Measurements from ENCODE around the gene KRT74. TPM values are rescaled to one million over a fixed set of nuclear protein-coding genes. Genes with fewer than 3 reads are reported as not detected.

KRT74 gene
- total and polyA plus RNA-seq, 9 of the 15 experiments (the other 6 are each of a cell fraction or from before 2014, with no cell fraction given): not detected

DNA sequence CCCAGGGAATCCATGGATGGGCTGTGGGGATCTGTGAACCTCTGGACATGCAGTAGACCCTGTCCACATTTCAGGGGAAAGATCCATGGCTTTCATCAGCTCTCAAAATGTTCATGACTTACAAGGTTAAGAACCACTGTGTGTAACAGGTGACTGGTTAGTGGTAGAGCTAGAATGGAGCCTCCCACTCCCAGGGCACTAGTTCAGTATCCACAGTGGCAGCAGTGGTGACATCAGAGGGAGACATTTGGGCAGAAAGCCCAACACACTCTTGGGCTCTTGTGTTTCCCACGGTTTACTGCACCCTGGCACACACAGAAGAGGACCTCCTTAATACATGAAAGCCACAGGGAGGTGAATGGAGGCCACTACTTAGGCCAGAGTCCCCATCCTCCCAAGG, 9.1 kb downstream of the KRT74 start:
- H3K4me2 ChIP-seq (ENCODE audit: insufficient read depth, low read length): no peak overlapping the region
- TF ChIP-seq, protein P1, sequence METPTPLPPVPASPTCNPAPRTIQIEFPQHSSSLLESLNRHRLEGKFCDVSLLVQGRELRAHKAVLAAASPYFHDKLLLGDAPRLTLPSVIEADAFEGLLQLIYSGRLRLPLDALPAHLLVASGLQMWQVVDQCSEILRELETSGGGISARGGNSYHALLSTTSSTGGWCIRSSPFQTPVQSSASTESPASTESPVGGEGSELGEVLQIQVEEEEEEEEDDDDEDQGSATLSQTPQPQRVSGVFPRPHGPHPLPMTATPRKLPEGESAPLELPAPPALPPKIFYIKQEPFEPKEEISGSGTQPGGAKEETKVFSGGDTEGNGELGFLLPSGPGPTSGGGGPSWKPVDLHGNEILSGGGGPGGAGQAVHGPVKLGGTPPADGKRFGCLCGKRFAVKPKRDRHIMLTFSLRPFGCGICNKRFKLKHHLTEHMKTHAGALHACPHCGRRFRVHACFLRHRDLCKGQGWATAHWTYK (CRISPR knock-in tag; IDR thresholded peaks at IDR 0.05): no peak
- TF ChIP-seq, protein P2, sequence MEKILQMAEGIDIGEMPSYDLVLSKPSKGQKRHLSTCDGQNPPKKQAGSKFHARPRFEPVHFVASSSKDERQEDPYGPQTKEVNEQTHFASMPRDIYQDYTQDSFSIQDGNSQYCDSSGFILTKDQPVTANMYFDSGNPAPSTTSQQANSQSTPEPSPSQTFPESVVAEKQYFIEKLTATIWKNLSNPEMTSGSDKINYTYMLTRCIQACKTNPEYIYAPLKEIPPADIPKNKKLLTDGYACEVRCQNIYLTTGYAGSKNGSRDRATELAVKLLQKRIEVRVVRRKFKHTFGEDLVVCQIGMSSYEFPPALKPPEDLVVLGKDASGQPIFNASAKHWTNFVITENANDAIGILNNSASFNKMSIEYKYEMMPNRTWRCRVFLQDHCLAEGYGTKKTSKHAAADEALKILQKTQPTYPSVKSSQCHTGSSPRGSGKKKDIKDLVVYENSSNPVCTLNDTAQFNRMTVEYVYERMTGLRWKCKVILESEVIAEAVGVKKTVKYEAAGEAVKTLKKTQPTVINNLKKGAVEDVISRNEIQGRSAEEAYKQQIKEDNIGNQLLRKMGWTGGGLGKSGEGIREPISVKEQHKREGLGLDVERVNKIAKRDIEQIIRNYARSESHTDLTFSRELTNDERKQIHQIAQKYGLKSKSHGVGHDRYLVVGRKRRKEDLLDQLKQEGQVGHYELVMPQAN (IDR thresholded peaks at IDR 0.05; ENCODE audit: borderline replicate concordance): no peak
- CTCF ChIA-PET (ENCODE audit: low intra/inter-chr PET ratio): no interaction called here
- H3K4me3 ChIP-seq: no peak overlapping the region
- H3K36me3 ChIP-seq (ENCODE audit: control insufficient read depth, insufficient read depth, low read length): no peaks in the 10 kb centered on the region
- intact Hi-C loops (cut with micrococcal nuclease): no loop called here
- no peak overlapping the region for H3K9ac ChIP-seq (ENCODE audit: insufficient read depth in 1 of 2, low read depth in 2 of 2, low read length in 2 of 2)
- peaks cover 8% of the 10 kb centered on the region; the same call in 1 of the 2 replicates for H4K20me1 ChIP-seq (replicated peaks; ENCODE audit: control insufficient read depth, insufficient read depth, low read length)
- no peak overlapping the region for H2AFZ ChIP-seq (ENCODE audit: low read depth, low read length)
- no peak for ATAC-seq
- no TSS peak for BruUV-seq (replicated peaks)
- H3K79me2 ChIP-seq (ENCODE audit: control insufficient read depth, insufficient read depth, low read length): no peaks in the 10 kb centered on the region
- peaks cover 0 to 4% of the 10 kb centered on the region in 2 experiments; a peak in 2 of 5 replicates for H3K4me1 ChIP-seq (replicated peaks in 1 of 2; ENCODE audit: control insufficient read depth in 2 of 2, insufficient read depth in 2 of 2, low read length in 2 of 2)
- no peak for DNase-seq (ENCODE audit: extremely low read depth in 1 of 4, low spot score in 3 of 4)
- in situ Hi-C loops (cut with MboI): no loop called here
- H3K27me3 ChIP-seq (ENCODE audit: control insufficient read depth in 2 of 2, insufficient read depth in 2 of 2, low read length in 2 of 2): peaks cover 10 to 44% of the 10 kb centered on the region in 2 experiments; a peak in 4 of 5 replicates
- H3K9me1 ChIP-seq (ENCODE audit: control insufficient read depth, insufficient read depth, low read length): peaks cover 3% of the 10 kb centered on the region
- no peaks in the 10 kb centered on the region for H3K9me3 ChIP-seq (replicated peaks; ENCODE audit: control insufficient read depth, insufficient read depth, low read depth, low read length)
- POLR2A ChIA-PET: no interaction called here
- H3K27ac ChIP-seq (ENCODE audit: extremely low read depth, low read depth, low read length): no peak overlapping the region
- FAIRE-seq: no peak
- WGBS (ENCODE audit: insufficient coverage, low coverage, missing lambda C conversion rate): 5% methylated on average over 1 of the region's 1 CpG
